ENCODE data around the gene CACNA2D3. TPM values are rescaled to one million over a fixed set of nuclear protein-coding genes. Genes with fewer than 3 reads are reported as not detected.

The CACNA2D3 gene
- total and polyA plus RNA-seq, 2 experiments from 2014 or later = 1.1 to 2.5 TPM

GRCh38 chr3:54520060-54520459, 397.7 kb downstream of the CACNA2D3 start:
- H3K36me3 ChIP-seq (replicated peaks; ENCODE audit: insufficient read depth, low read depth) = no peaks in the 10 kb centered on the region
- no peaks in the 10 kb centered on the region for H4K20me1 ChIP-seq (ENCODE audit: insufficient read depth, poor library complexity, severe bottlenecking)
- H2AFZ ChIP-seq = no peak overlapping the region
- 79% methylated on average over 2 of the region's 2 CpGs for WGBS (ENCODE audit: low lambda C conversion rate, missing lambda C conversion rate)
- DNase-seq (ENCODE audit: low spot score) = no peak
- no peak overlapping the region for H3K27ac ChIP-seq
- H3K9me2 ChIP-seq (replicated peaks; ENCODE audit: insufficient read depth) = no peaks in the 10 kb centered on the region
- H3K9me3 ChIP-seq (ENCODE audit: low read depth) = no peaks in the 10 kb centered on the region
- TF ChIP-seq, protein P1, sequence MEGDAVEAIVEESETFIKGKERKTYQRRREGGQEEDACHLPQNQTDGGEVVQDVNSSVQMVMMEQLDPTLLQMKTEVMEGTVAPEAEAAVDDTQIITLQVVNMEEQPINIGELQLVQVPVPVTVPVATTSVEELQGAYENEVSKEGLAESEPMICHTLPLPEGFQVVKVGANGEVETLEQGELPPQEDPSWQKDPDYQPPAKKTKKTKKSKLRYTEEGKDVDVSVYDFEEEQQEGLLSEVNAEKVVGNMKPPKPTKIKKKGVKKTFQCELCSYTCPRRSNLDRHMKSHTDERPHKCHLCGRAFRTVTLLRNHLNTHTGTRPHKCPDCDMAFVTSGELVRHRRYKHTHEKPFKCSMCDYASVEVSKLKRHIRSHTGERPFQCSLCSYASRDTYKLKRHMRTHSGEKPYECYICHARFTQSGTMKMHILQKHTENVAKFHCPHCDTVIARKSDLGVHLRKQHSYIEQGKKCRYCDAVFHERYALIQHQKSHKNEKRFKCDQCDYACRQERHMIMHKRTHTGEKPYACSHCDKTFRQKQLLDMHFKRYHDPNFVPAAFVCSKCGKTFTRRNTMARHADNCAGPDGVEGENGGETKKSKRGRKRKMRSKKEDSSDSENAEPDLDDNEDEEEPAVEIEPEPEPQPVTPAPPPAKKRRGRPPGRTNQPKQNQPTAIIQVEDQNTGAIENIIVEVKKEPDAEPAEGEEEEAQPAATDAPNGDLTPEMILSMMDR (IDR thresholded peaks at IDR 0.05; ENCODE audit: poor library complexity) = no peak
- no peak for TF ChIP-seq EZH2 (IDR thresholded peaks at IDR 0.05; ENCODE audit: borderline replicate concordance)
- no peak for TF ChIP-seq EZH2phosphoT487 (IDR thresholded peaks at IDR 0.05; ENCODE audit: low read depth, severe bottlenecking, unreplicated experiment)
- H3K4me1 ChIP-seq (ENCODE audit: insufficient read depth) = no peaks in the 10 kb centered on the region
- no peaks in the 10 kb centered on the region for H3K27me3 ChIP-seq
- no peak overlapping the region for H3K4me2 ChIP-seq
- no peaks in the 10 kb centered on the region for H3K79me2 ChIP-seq
- H3K4me3 ChIP-seq = no peak overlapping the region

DNA sequence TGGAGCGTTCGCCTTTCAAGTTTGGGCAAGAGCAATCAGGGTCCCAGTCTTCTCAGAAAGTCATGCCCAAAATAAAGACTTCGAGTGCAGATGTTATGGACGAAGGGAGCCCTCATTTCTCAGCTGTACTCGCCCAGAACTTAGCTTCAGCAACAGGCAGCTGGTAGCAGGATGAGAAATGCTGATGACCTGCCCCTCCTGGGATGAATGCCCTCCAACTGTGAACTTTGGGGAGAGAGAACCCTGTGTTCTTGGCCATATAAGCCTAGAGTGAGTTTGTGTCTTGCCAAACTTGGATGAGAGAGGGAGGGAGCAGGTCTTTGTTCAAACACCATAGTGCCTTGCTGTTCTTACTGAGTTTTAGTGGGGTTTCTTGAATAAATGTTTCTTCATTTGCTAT, 405.2 kb downstream of the CACNA2D3 start:
- Histone ChIP-seq H3K79me2 (no peaks in the 10 kb centered on the region), H3K4me3 (no peak overlapping the region), H3K27me3 (no peaks in the 10 kb centered on the region), H3K27ac (no peak overlapping the region), H3K9me3 (ENCODE audit: low read depth) (no peaks in the 10 kb centered on the region), H3K9me2 (replicated peaks; ENCODE audit: insufficient read depth) (no peaks in the 10 kb centered on the region), H4K20me1 (ENCODE audit: insufficient read depth, poor library complexity, severe bottlenecking) (no peaks in the 10 kb centered on the region), H3K36me3 (replicated peaks; ENCODE audit: insufficient read depth, low read depth) (no peaks in the 10 kb centered on the region), H2AFZ (no peak overlapping the region), H3K4me2 (no peak overlapping the region), H3K4me1 (ENCODE audit: insufficient read depth) (no peaks in the 10 kb centered on the region)
- 94% methylated on average over 5 of the region's 5 CpGs for WGBS (ENCODE audit: low lambda C conversion rate, missing lambda C conversion rate)
- no peak for DNase-seq (ENCODE audit: low spot score)
- TF ChIP-seq EZH2 (IDR thresholded peaks at IDR 0.05; ENCODE audit: borderline replicate concordance) (no peak), EZH2phosphoT487 (IDR thresholded peaks at IDR 0.05; ENCODE audit: low read depth, severe bottlenecking, unreplicated experiment) (no peak)
- TF ChIP-seq, protein P1 (IDR thresholded peaks at IDR 0.05; ENCODE audit: poor library complexity) = no peak

GRCh38 chr3:54527953-54528352, 405.6 kb downstream of the CACNA2D3 start:
- Histone ChIP-seq H3K36me3 (replicated peaks; ENCODE audit: insufficient read depth, low read depth) (no peaks in the 10 kb centered on the region), H4K20me1 (ENCODE audit: insufficient read depth, poor library complexity, severe bottlenecking) (no peaks in the 10 kb centered on the region), H3K9me2 (replicated peaks; ENCODE audit: insufficient read depth) (no peaks in the 10 kb centered on the region), H3K27me3 (no peaks in the 10 kb centered on the region), H2AFZ (no peak overlapping the region), H3K4me1 (ENCODE audit: insufficient read depth) (no peaks in the 10 kb centered on the region), H3K9me3 (ENCODE audit: low read depth) (no peaks in the 10 kb centered on the region), H3K27ac (no peak overlapping the region), H3K79me2 (no peaks in the 10 kb centered on the region), H3K4me2 (no peak overlapping the region), H3K4me3 (no peak overlapping the region)
- TF ChIP-seq, protein P1 (IDR thresholded peaks at IDR 0.05; ENCODE audit: poor library complexity) = no peak
- no peak for TF ChIP-seq EZH2phosphoT487 (IDR thresholded peaks at IDR 0.05; ENCODE audit: low read depth, severe bottlenecking, unreplicated experiment)
- TF ChIP-seq EZH2 (IDR thresholded peaks at IDR 0.05; ENCODE audit: borderline replicate concordance) = no peak
- WGBS (ENCODE audit: low lambda C conversion rate, missing lambda C conversion rate) = 52% methylated on average over 2 of the region's 2 CpGs
- DNase-seq (ENCODE audit: low spot score) = no peak

DNA sequence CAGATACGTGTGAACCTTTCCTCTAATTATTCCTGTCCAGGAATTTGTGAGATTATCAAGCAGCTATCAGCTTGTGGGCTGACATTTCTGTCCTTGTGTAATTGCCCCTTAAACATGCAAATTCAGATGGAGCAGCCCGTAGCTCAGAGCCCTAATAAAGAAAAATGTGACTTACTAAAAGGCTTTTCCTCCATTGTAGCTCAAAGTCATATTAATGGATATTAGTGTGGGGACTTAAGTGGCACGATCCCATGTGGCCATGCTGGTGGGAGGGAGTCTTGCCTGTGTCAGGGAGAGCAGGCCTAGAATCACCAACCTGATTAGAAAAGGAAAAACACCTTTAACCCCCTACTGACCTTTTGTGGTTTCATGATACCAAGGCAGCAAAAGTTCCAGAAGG, 406.3 kb downstream of the CACNA2D3 start:
- no peak overlapping the region for H3K27ac ChIP-seq
- no peak for TF ChIP-seq EZH2phosphoT487 (IDR thresholded peaks at IDR 0.05; ENCODE audit: low read depth, severe bottlenecking, unreplicated experiment)
- TF ChIP-seq EZH2 (IDR thresholded peaks at IDR 0.05; ENCODE audit: borderline replicate concordance) = no peak
- TF ChIP-seq, protein P1 (IDR thresholded peaks at IDR 0.05; ENCODE audit: poor library complexity) = no peak

More for the DNA sequence above, 406.3 kb downstream of the CACNA2D3 start:
- Histone ChIP-seq H3K4me1 (ENCODE audit: insufficient read depth) (no peaks in the 10 kb centered on the region), H3K9me3 (ENCODE audit: low read depth) (no peaks in the 10 kb centered on the region), H4K20me1 (ENCODE audit: insufficient read depth, poor library complexity, severe bottlenecking) (no peaks in the 10 kb centered on the region), H3K9me2 (replicated peaks; ENCODE audit: insufficient read depth) (no peaks in the 10 kb centered on the region), H3K4me2 (no peak overlapping the region), H3K36me3 (replicated peaks; ENCODE audit: insufficient read depth, low read depth) (no peaks in the 10 kb centered on the region), H3K79me2 (no peaks in the 10 kb centered on the region), H3K27me3 (no peaks in the 10 kb centered on the region), H2AFZ (no peak overlapping the region), H3K4me3 (no peak overlapping the region)
- DNase-seq (ENCODE audit: low spot score) = no peak
- WGBS (ENCODE audit: low lambda C conversion rate, missing lambda C conversion rate) = 69% methylated on average over 3 of the region's 3 CpGs

Data from hepatocyte (in vitro differentiated cells).